Glomerular visceral epithelial cell (primary cell): ENCODE measurements around the gene STXBP3.
A peak's percentile ranks its signal among the peaks of the same experiment; 100 is the strongest.
"Not testable (repeated sequence)": the region's sequence is repeated elsewhere in the genome, so short reads cannot be mapped to it uniquely, and the experiment has no call there.

ENCODE experiments used
- DNase-seq: peaks from one replicate; pipeline ENCODE4 v3.0.0-alpha.2; 2016; ENCODE audit errors: extremely low spot score

The STXBP3 gene

GRCh38 chr1:108746382-108747170 lies at the start of gene STXBP3:
STXBP3 (plus strand) TSS chr1:108746674; CDS start chr1:108746738, 64 bp downstream.
- peak; percentile 99 for DNase-seq

DNA sequence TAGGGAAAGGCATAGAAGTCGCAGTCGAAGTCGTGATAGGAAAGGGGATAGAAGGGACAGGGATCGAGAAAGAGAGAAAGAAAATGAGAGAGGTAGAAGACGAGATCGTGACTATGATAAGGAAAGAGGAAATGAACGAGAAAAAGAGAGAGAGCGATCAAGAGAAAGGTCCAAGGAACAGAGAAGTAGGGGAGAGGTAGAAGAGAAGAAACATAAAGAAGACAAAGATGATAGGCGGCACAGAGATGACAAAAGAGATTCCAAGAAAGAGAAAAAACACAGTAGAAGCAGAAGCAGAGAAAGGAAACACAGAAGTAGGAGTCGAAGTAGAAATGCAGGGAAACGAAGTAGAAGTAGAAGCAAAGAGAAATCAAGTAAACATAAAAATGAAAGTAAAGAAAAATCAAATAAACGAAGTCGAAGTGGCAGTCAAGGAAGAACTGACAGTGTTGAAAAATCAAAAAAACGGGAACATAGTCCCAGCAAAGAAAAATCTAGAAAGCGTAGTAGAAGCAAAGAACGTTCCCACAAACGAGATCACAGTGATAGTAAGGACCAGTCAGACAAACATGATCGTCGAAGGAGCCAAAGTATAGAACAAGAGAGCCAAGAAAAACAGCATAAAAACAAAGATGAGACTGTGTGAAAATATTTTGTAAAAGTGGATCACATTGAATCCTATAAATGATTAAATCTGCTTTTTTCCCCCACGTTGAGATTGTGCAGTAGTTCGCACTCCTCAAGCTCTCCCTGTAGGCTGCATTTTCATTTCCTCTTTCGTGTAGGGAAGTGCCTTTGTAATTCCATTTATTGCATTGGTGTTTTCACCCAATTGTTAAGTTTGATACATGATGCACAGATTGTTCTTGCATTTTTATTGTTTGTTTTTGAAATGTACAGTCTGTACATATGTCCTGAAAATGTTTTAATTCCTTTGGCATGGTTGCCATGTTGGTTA lies 46.8 kb upstream of the STXBP3 start:
- DNase-seq = no peak

- DNase-seq = no peak
These were observed 45.2 kb upstream of the STXBP3 start for GRCh38 chr1:108701176-108701849.

GRCh38 chr1:108702109-108702508 lies 44.4 kb upstream of the STXBP3 start:
- not testable (repeated sequence) for DNase-seq

GRCh38 chr1:108703939-108704338 lies 42.5 kb upstream of the STXBP3 start:
- no peak for DNase-seq

DNA sequence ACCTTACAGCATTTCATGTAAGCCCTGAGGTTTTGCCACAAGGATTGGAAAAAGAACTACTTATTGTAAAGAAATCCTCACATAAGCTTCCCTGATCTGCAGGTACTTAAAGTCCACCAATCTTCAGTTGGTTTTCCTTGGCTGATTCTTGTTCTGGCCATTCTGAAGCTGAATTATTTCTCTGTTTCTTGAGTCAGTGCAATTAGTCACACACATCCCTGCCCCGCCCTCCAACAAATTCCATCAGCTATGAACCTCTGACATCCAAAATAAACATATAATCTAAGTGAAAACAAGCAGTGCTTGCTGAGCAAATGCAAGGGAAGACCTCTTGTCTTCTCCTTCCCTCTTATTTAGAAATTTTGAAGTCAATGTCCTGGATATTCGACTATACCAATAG lies 42.0 kb upstream of the STXBP3 start:
- peak; percentile 41 for DNase-seq

GRCh38 chr1:108706643-108707042 lies 39.8 kb upstream of the STXBP3 start:
- DNase-seq = no peak

- DNase-seq = no peak
These were observed 37.5 kb upstream of the STXBP3 start for GRCh38 chr1:108708691-108709660.

DNA sequence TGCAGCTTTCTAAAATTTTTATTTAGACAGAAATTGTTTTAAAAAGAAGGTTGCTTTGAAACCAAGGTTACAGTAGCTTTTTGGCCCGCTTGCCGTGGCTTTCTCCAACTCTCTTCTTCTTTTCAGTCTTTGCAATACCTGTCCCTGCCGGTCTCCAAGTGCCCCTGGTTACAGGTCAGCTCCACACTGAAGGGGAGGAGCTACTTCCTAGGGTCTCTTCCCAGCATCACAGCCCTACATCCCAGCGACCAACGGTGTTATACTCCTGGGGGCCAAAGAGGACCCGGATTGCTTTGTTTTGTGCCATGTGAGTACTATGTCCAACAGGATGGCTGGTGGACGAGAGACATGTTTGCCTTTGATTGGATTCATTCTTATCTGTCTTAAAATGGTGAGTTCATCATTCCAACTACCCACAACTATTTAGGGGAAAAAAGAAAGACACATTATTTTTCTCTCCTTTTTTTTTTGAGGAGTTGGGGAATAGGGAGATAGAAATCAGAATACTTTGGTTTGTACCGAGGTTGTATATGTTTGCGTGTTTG lies 33.8 kb upstream of the STXBP3 start, which contains the start of gene FNDC7:
Gene FNDC7, plus strand, starts transcription at position 303 of the 545 bp plus-strand sequence. Its CDS starts 26 bp downstream, at position 329.
- DNase-seq = no peak

GRCh38 chr1:108715932-108716331 lies 30.5 kb upstream of the STXBP3 start:
- DNase-seq = no peak

GRCh38 chr1:108716437-108717230 lies 29.8 kb upstream of the STXBP3 start:
- no peak for DNase-seq

DNA sequence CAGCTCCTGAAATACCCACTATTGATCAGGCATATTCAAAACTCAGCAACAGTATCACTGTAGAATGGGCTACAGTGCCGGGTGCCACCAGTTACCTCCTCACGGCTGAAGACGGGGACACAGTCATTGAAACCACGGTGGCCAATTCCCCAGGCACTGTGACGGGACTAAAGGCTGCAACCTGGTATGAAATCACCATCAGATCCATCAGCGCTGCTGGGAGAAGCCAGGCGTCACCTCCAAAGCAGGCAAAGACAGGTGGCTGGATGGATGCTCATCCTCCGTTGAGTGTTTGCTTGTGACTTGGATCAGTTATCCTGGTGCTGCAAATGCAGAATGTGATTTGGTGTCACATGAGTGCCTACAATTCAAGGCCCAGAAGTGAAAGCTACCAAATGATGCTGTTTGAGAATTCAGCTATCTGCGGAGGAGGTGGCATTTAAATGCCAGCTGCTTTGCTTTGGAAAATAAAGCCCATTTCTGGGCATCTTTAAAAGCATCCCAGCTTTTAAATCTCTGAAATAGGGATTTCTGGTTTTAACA lies 28.6 kb upstream of the STXBP3 start:
- no peak for DNase-seq

- no peak for DNase-seq
These were observed 27.4 kb upstream of the STXBP3 start for GRCh38 chr1:108718927-108719655.

- DNase-seq = peak; percentile 65
These were observed 26.6 kb upstream of the STXBP3 start for GRCh38 chr1:108719656-108720435.

DNA sequence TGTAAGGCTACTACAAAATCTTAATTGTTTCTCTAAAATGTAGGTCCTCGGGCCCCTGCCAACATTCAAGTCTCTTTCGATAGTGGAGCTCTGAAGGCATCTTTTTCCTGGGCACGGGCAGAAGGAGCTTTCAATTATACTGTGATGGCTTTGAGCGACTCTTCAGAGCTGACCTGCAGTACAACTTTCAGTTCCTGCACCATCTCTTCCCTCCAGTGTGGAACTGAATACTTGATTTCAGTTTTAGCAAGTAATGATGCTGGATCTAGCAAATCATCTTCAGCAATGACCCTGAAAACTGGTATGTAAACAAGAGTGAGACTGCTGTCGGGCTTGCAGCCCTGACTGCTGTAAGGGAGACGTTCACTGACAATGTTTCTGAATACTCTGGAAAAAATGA lies 24.2 kb upstream of the STXBP3 start:
- no peak for DNase-seq

DNA sequence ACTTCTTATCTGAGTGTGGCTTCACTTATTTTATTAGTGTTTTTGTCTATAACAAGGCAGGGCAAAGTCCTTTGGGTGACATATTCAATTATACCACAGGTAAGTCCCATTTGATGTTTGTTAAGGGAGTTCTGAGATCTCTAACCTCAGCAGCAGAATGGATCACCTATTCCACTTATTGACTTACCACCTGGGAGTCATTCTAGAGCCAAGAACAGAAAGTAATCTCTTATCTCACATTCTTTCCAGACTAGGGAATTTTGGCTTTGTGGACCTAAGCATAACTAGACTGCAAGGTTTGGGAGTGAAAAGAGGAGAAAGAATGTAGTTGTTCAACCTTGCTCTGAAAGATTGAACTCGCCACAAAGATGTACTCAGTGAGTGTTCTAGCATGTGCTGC lies 20.6 kb upstream of the STXBP3 start:
- no peak for DNase-seq

- DNase-seq = no peak
These were observed 18.0 kb upstream of the STXBP3 start for GRCh38 chr1:108728327-108728923.
